NB4 (cell line): Measurements from ENCODE around the gene PNMA8B.
"Not testable (repeated sequence)": the region's sequence is repeated elsewhere in the genome, so short reads cannot be mapped to it uniquely, and the experiment has no call there.

Source experiments
- DNase-seq: peaks from one replicate; pipeline ENCODE4 v3.0.0; 2010; ENCODE audit warnings: low read depth
- H3K4me3 ChIP-seq: one replicate; pipeline ENCODE4 v1.5.1; 2011; ENCODE audit warnings: mild to moderate bottlenecking, low read depth, low read length, moderate library complexity
- MYC ChIP-seq: IDR thresholded peaks from 2 replicates; pipeline ENCODE4 v1.6.1; 2011; ENCODE audit warnings: low read depth, low read length
- POLR2A ChIP-seq: IDR thresholded peaks from 2 replicates; pipeline ENCODE4 v1.6.1; 2011; ENCODE audit warnings: mild to moderate bottlenecking; ENCODE audit not compliant: insufficient read length; ENCODE audit errors: extremely low read depth
- TF ChIP-seq, protein P1 (sequence below): IDR thresholded peaks from one replicate; pipeline ENCODE4 v1.5.1; 2012; ENCODE audit warnings: low read depth, low read length
- TF ChIP-seq, protein P2 (sequence below): IDR thresholded peaks from 2 replicates; pipeline ENCODE4 v1.6.1; 2011; ENCODE audit warnings: low read depth, low read length

PNMA8B gene

DNA sequence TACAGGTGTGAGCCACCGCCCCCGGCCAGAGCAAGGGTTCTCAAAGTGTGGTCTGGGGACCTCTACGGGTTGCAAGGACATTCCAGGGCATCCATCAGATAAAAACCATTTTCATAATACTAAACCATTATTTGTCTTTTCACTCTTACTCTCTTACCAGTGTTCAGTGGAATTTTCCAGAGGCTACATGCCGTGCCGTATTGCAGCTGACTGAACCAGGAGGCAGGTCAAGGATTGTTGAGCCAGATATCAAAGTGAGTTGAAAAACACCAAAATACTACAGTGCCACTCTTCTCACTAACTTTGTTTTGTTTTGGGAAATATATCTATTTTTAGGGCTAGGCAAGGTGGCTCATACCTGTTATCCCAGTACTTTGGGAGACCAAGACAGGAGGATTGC, 7.2 kb upstream of the PNMA8B start:
- TF ChIP-seq POLR2A (no peak), MYC (no peak)
- TF ChIP-seq, protein P1, sequence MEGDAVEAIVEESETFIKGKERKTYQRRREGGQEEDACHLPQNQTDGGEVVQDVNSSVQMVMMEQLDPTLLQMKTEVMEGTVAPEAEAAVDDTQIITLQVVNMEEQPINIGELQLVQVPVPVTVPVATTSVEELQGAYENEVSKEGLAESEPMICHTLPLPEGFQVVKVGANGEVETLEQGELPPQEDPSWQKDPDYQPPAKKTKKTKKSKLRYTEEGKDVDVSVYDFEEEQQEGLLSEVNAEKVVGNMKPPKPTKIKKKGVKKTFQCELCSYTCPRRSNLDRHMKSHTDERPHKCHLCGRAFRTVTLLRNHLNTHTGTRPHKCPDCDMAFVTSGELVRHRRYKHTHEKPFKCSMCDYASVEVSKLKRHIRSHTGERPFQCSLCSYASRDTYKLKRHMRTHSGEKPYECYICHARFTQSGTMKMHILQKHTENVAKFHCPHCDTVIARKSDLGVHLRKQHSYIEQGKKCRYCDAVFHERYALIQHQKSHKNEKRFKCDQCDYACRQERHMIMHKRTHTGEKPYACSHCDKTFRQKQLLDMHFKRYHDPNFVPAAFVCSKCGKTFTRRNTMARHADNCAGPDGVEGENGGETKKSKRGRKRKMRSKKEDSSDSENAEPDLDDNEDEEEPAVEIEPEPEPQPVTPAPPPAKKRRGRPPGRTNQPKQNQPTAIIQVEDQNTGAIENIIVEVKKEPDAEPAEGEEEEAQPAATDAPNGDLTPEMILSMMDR, result no peak
- TF ChIP-seq, protein P2, sequence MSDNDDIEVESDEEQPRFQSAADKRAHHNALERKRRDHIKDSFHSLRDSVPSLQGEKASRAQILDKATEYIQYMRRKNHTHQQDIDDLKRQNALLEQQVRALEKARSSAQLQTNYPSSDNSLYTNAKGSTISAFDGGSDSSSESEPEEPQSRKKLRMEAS, result no peak
- H3K4me3 ChIP-seq, result no peak overlapping the region
- no peak for DNase-seq

DNA sequence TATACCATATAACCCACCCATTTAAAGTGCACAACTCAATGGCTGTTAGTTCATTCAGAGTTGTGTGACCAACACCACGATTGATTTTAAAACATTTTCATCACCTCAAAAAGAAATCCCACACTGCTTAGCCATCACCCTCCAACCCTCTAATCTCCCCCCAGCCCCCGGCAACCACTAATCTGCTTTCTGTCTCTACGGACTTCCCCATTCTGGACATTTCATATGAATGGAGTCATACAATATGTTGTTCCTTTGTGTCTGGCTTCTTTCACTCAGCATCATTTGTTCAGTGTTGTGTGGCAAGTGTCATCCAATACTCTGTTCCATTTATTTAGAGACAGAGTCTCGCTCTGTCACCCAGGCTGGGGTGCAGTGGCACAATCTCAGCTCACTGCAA, 4.0 kb upstream of the PNMA8B start:
- TF ChIP-seq, protein P2, result no peak
- TF ChIP-seq, protein P1, result no peak
- TF ChIP-seq POLR2A (no peak), MYC (no peak)
- DNase-seq, result peak; percentile 44
- no peak overlapping the region for H3K4me3 ChIP-seq

DNA sequence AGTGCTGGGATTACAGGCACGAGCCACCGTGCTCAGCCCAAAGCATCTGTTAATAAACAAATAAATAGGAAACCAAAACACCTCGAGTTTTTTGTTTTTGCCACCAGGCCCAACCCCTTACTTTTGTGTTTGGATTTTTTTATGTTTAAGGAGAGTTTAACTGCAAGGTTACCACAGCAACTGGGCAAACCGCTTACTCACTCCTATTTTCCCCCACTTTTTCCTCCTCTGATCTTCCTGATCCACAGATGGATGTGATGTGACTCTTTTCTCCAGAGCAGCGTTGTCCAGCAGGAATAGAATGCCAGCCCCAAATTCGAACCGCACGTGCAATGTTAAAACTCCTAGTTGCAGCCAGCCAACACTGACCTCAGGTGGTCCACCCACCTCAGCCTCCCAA, 2.1 kb upstream of the PNMA8B start:
- H3K4me3 ChIP-seq, result no peak overlapping the region
- TF ChIP-seq, protein P1, result no peak
- no peak for TF ChIP-seq MYC
- TF ChIP-seq, protein P2, result no peak
- no peak for TF ChIP-seq POLR2A
- no peak for DNase-seq

DNA sequence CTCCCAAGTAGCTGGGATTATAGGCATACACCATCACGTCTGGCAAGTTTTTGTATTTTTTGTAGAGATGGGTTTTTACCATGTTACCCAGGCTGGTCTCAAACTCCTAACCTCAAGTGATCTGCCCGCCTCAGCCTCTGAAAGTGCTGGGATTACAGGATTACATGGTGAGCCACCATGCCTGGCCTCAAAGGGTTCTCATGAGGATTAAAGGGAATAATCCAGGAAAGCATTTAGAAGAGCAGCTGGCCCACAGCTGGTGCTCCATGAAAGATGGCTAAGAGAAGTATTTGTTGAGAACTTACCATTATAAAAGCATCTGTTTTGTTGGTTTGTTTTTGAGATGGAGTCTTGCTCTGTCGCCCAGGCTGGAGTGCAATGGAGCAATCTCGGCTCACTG, 1.2 kb upstream of the PNMA8B start:
- H3K4me3 ChIP-seq, DNase-seq: not testable (repeated sequence)

DNA sequence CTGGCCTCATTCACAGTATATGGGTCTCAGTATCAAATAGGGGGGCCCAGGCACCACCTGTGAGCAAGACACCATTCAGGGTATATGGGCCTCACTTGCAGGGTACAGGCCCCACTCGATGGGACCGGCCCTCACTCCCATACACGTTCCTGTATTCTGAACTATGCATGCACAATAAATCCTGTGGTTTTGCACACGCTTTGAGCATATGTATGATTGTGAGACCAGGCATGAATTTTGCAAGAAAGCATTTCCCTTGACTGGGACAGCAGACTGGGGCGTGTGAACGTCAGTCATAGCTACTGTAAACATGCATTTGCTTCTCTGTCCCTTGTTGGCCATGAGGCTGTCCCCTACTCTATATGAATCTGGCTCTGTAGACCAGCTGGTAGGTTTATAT, 637 bp upstream of the PNMA8B start:
- H3K4me3 ChIP-seq, result no peak overlapping the region
- no peak for DNase-seq
- no peak for TF ChIP-seq POLR2A
- TF ChIP-seq, protein P2, result no peak
- TF ChIP-seq, protein P1, result no peak
- TF ChIP-seq MYC, result no peak

DNA sequence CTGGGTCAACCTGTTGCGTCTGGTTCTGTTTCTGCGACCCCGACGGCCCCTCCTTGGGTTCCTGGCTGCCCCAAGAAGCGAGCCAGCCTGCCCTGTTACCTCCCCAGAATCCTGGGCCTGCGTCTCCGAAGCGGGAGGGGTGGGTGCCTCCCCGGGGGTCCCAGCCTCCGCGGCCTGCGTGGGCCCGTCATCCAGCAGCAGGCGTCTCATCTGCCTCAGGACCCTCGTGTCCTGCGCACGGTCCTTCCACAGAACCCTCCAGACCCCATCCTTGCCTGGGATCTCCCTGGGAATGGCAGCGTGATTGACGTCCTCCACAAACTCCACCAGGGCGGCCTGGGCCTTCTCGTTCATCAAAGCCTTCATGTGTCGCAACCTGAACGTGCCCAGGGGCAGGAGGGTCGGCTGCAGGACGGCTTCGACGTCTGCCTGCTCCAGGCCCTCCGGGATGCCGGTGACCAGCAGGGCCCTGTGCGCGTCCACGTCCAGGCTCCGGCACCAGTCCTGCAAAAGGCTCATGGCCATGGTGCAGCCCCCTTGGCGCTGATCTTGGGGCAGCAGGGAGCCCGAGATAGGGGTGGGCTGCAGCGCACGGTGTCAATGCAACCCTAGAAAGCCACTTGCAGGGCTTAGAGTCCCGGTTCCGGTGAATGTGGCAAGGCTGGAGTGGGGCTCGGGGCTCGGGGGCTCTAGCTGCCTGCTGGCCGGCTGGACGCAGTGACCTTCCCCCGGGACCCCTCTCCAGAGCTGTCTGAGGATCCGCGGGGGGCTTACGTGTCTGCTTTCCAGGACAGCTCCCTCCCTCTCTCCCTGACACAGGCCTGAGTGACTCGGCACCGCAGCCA, 504 bp downstream of the PNMA8B start:
- no peak for DNase-seq
- H3K4me3 ChIP-seq, result no peak overlapping the region
- TF ChIP-seq POLR2A (no peak), MYC (no peak)
- TF ChIP-seq, protein P1, result no peak
- TF ChIP-seq, protein P2, result no peak
